ENCODE measurements around the gene GART. TPM values are rescaled to one million over a fixed set of nuclear protein-coding genes. Genes with fewer than 3 reads are reported as not detected.
"Not testable (repeated sequence)": the region's sequence is repeated elsewhere in the genome, so short reads cannot be mapped to it uniquely, and the experiment has no call there.

GART gene
- total RNA-seq, 4 donors from 2014 or later, result 41.8 to 74.2 (median 67.6) TPM

- H3K4me3 ChIP-seq, result no peak overlapping the region
- TF ChIP-seq POLR2A (IDR thresholded peaks at IDR 0.05), result no peak
- no peak for TF ChIP-seq POLR2AphosphoS5 (IDR thresholded peaks at IDR 0.05)
- no peak for TF ChIP-seq CTCF (IDR thresholded peaks at IDR 0.05)
- TF ChIP-seq EP300 (IDR thresholded peaks at IDR 0.05), result no peak
- no peaks in the 10 kb centered on the region for H3K36me3 ChIP-seq
- H3K9me3 ChIP-seq, result no peaks in the 10 kb centered on the region
- peaks cover 0 to 35% (median 4%) of the 10 kb centered on the region in 3 donors for H3K4me1 ChIP-seq
- ATAC-seq, result no peak
- no peak overlapping the region for H3K27ac ChIP-seq
- 94% methylated on average over 3 of the region's 3 CpGs; no CpG with 5 or more reads in 1 of the 2 donors for WGBS, 2 donors (ENCODE audit: low coverage in 1 of 2)
- H3K27me3 ChIP-seq, result no peaks in the 10 kb centered on the region
Observed at GRCh38 chr21:33473344-33473743, 68.6 kb downstream of the GART start.

GRCh38 chr21:33470701-33471100 is 71.2 kb downstream of the GART start:
- WGBS, 2 donors (ENCODE audit: low coverage in 1 of 2), result 75 to 100% methylated on average over 1 of the region's 2 CpGs
- no peak overlapping the region for H3K4me3 ChIP-seq
- no peak overlapping the region for H3K27ac ChIP-seq
- H3K9me3 ChIP-seq, result no peaks in the 10 kb centered on the region
- no peaks in the 10 kb centered on the region for H3K27me3 ChIP-seq
- ATAC-seq, result no peak
- peaks cover 0 to 9% of the 10 kb centered on the region in 2 donors for H3K36me3 ChIP-seq
- H3K4me1 ChIP-seq, result peaks cover 0 to 17% (median 0%) of the 10 kb centered on the region in 3 donors
- no peak for TF ChIP-seq CTCF (IDR thresholded peaks at IDR 0.05)
- TF ChIP-seq POLR2AphosphoS5 (IDR thresholded peaks at IDR 0.05), result no peak
- no peak for TF ChIP-seq EP300 (IDR thresholded peaks at IDR 0.05)
- no peak for TF ChIP-seq POLR2A (IDR thresholded peaks at IDR 0.05)

GRCh38 chr21:33469183-33469582 is 72.7 kb downstream of the GART start:
- not testable (repeated sequence) for ATAC-seq, H3K27me3 ChIP-seq, H3K9me3 ChIP-seq, H3K4me3 ChIP-seq, H3K27ac ChIP-seq
- Histone ChIP-seq H3K4me1 (peaks cover 0 to 17% (median 0%) of the 10 kb centered on the region in 3 donors), H3K36me3 (peaks cover 0 to 24% of the 10 kb centered on the region in 2 donors)
- WGBS, 2 donors (ENCODE audit: low coverage in 1 of 2), result 88 to 92% methylated on average over 3 to 4 of the region's 4 CpGs

- ATAC-seq, result no peak
- WGBS, 2 donors (ENCODE audit: low coverage in 1 of 2), result 90 to 98% methylated on average over 3 to 5 of the region's 5 CpGs
- TF ChIP-seq POLR2A (IDR thresholded peaks at IDR 0.05) (no peak), EP300 (IDR thresholded peaks at IDR 0.05) (no peak), POLR2AphosphoS5 (IDR thresholded peaks at IDR 0.05) (no peak), CTCF (IDR thresholded peaks at IDR 0.05) (no peak)
Observed at GRCh38 chr21:33461538-33462250, 80.2 kb downstream of the GART start.

DNA sequence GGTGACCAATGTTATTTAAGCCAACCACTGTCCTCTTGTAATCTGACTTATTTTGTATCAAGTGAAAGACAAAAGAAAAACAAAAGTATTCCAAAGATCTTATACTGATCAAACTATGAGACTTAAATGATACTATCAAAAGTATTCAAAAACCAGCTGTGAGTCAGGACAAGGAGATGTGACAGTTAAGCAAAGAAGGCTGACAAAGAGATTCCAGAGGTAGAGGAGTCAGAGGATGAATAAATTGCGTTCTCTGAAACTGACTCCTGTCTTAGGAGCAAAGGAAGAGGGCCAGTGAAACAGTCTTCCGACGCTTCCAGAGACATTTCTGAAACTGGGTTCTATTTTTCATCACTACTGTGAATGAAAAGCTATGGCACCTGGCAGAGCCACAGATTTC is 83.1 kb downstream of the GART start:
- Histone ChIP-seq H3K36me3 (peaks cover 0 to 83% of the 10 kb centered on the region in 2 donors), H3K27me3 (no peaks in the 10 kb centered on the region), H3K9me3 (no peaks in the 10 kb centered on the region), H3K4me1 (no peaks in the 10 kb centered on the region), H3K4me3 (no peak overlapping the region), H3K27ac (no peak overlapping the region)
- TF ChIP-seq POLR2A (IDR thresholded peaks at IDR 0.05), result no peak
- no peak for TF ChIP-seq EP300 (IDR thresholded peaks at IDR 0.05)
- no peak for TF ChIP-seq CTCF (IDR thresholded peaks at IDR 0.05)
- TF ChIP-seq POLR2AphosphoS5 (IDR thresholded peaks at IDR 0.05), result no peak
- ATAC-seq, result no peak
- 81 to 96% methylated on average over 3 of the region's 3 CpGs for WGBS, 2 donors (ENCODE audit: low coverage in 1 of 2)

More at GRCh38 chr21:33461538-33462250, 80.2 kb downstream of the GART start:
- Histone ChIP-seq H3K27me3 (no peaks in the 10 kb centered on the region), H3K4me3 (no peak overlapping the region), H3K27ac (no peak overlapping the region), H3K9me3 (no peaks in the 10 kb centered on the region), H3K4me1 (no peaks in the 10 kb centered on the region), H3K36me3 (peaks cover 0 to 75% of the 10 kb centered on the region in 2 donors)
